NCI-H2196 treated with DMSO at 0.1 percent for 48 hours (cell line): ENCODE data around the gene RAVER2.
"Not testable (repeated sequence)": the region's sequence is repeated elsewhere in the genome, so short reads cannot be mapped to it uniquely, and the experiment has no call there.

Experiments used
- DNase-seq: peaks from one replicate; lab custom pipeline; 2025; ENCODE audit not compliant: unreplicated experiment; lab: John Stamatoyannopoulos, UW

The RAVER2 gene

DNA sequence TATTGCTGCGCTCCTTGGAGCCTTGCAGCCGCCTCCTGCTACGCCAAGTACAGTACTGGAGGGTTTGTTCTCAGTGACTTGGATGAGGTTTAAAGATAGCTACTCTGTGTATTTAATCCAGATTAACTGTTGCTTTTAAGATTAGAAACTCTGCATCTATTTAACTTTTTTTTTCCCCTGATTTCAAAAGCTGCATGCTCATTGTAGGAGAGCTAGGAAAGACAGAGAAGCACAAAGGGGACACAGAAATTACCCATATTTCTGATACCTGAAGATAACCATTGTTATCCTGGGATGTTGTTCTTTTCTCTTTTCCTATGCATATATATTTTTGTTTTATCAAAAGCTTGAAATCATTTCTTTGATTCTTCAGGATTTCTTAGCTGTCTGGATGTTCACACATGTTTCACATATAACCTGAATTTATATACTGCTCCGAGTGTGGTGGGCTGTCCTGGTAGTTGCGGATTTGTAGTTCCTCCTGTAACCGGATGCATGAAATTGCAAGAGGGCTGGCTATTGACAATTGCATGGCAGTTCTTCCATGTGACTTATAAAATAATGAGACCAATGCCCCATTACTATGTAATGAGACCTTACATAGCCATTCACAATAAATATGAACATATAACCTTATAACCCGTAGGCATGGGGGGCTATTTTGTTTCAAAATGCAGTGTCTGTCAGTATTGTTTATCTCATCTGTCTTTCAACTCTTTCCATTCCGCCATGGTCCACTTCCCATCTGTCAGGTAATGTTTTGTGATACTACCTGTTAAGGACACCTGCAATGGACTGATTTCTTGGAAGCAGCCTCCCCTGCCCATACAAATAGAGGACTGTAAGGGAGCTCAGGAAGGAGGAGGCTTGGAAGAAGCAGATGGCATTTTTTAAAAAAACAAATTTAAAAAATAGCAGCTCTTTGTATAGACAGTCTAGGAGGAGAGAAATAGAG, 1.4 kb downstream of the RAVER2 start:
- no peak for DNase-seq

DNA sequence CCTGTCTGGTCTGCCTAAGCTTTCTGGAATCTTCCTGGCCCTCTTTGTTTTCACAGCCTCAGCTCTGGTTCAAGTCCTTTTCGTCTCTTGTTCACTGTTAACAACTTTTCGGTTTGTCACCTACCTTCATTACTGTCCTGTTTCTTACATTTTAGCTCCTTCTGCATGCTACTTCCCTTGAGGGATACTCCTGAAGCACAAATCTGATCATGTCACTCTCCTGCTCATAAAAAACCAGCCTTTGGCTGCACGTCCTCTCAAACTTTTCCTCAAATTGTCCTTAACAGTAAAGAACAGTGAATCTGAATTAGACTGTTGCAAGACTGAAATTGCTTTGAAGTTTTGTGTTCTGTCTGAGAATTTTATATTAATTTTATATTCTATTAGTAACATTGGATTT, 3.3 kb downstream of the RAVER2 start:
- DNase-seq: no peak

DNA sequence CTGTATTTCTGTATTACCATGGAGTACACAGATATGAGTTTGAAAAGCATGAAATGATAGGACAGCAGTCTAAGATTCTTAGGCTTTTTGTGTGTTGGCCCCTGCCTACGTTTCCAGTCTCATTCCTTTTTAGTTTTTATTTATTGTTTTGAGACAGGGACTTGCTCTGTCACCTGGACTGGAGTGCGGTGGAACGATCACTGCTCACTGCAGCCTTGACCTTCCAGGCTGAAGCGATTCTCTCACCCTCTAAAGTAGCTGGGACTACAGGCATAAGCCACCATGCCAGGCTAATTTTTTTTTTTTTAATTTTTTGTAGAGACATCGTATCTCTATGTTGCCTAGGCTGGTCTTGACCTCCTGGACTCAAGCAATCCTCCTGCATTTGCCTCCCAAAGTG, 3.8 kb downstream of the RAVER2 start:
- DNase-seq: no peak

DNA sequence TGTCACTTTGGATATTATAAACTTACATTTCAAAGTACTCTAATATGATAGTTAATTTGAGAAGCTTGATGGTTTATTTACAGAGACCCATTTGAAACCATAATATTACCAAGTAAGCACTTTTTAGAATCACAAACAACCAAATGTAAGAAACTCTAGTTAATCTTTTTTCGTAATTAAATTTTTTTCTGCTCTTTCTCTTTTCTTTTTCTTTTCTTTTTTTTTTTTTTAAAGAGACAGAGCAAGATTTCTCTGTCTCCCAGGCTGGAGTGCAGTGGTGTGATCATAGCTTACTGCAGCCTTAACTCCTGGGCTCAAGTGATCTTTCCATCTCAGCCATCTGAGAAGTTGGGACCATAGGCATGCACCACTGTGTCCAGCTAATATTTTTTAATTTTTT, 5.2 kb downstream of the RAVER2 start:
- no peak for DNase-seq

DNA sequence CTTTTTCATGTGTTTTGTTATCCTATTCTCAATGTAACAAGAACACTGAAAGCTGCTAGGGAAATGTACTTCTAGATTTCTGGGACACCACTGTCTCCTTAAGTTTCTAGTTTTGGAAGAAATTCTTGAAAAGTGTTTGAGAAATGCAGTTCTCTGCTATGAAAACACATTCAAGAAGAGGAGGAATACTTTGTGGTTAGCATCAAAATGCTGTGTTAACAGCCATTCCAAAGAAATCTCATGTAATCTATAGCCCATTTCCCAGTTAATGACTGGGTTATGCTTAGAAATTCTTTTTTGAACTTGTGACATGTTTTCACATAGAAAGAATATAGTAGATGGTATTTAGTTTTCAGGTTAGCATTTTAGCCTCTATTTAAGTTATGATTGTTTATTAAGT, 6.0 kb downstream of the RAVER2 start:
- no peak for DNase-seq

DNA sequence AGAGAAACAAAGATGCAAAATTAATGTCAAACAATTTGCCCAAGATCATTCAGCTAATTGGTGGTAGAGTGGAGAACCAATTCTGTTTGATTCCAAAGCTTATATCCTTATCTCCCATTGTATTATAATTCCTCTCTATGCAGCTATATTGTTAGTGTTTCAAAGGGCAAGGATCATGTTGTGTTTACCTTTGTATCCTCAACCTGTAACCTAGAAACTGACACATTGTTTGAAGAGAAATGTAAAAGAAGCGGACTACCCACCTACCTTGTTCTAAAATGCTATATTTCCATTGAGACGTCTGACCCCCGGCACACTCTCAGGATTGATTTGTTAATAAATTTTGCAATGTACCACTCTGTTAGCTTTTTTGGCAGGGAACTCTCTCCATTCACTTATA, 9.3 kb downstream of the RAVER2 start:
- no peak for DNase-seq

DNA sequence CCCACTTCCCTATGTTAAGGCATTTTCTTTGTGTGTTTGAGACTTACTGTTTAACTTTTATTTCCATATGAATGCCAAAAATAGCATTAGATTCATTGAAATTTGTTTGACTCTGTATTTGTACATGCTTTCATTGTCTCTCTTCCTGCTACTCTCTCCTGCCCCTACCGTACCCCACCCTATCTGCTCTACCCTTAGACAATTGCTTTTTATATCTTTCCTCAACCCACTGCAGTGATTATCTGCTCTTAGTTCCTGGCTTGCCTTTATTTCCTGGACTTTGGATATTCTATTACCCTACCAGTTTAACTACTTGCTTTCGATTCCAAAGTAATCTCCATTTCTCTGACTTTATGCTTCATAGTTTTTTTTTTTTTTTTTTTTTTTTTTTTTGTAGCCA, 10.5 kb downstream of the RAVER2 start:
- no peak for DNase-seq

DNA sequence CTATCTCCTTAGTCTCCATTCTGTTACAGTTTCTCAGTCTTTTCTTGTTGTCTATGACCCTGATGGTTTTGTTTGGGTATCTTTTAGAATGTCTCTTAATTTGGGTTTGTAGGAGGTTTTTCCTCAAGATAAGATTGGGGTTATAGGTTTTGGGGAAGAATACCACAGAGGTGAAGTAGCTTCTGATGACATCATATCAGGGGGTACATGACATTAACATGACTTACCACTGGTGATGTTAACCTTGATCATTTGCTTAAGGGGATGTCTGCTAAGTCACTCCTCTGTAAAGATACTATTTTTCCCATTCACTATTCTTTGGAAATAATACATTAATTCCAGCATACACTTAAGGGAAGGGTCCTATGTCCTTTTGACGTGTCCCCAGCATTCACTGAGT, 11.9 kb downstream of the RAVER2 start:
- no peak for DNase-seq

DNA sequence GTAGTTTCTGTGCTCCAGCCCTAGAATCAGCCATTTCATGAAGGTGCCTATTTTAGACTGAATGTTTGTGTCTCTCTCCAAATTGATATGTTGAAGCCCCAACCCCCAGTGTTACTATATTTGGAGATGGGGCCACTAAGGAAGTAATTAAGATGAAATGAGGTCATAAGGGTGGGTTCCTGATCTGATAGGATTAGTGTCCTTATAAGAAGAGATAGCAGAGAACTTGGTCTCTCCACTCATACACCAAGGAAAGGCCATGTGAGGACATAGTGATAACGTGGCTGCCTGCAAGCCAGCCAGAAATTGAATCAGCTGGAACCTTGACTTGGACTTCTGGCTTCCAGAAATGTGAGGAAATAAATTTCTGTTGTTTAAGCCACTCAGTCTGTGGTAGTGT, 12.3 kb downstream of the RAVER2 start:
- no peak for DNase-seq

DNA sequence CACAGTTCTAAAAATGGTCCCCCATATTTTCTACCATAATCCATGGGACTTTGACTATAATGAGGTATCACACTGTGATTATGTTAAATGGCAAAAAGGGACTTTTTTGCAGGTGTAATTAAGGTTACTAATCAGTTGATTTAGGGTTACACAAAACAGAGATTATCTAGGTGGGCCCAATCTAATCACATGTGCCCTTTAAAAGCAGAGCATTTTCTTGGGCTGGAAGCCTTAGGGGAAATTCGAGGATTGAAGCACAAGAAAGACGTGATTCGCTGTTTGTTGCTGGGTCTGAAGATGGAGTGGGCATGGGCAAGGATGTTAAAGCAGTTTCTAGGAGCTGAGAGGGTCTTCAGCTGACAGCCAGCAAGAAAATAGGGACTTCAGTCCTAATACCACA, 13.4 kb downstream of the RAVER2 start:
- DNase-seq: no peak

DNA sequence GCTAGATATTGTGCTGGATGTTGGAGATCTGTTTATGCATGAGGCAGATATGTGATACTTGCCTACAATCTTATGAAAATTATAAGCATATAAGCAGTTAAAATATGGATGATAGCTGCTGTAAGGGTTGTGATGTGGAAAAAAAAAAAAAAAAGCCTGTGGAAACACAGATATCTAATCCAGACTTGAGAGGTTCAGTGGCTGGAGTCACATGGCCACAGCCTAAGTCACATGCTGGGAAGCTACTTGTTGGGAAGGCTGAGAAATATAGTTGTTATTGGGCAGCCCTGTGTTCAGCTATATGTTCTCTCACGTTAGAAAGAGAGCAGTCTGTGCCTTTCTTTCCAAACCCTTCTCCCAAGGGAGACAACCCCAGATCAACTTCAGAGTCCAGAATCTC, 15.1 kb downstream of the RAVER2 start:
- no peak for DNase-seq

DNA sequence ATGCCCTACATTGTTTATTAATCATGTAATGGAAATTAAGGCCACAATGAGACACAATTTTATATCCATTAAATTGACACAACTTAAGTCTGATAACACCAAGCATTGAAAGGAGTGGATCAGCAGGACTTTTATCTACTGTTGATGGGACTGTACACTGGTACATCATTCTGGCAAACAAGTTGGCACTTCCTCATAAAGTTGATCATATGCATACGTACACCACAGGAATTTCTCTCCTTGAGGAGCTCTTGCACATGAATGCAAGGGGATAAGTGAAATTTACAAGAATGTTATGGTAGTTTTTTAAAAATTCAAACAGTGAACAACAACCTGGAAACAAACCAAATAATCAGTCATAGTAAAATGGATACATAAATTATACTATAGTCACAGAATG, 20.1 kb downstream of the RAVER2 start:
- no peak for DNase-seq

DNA sequence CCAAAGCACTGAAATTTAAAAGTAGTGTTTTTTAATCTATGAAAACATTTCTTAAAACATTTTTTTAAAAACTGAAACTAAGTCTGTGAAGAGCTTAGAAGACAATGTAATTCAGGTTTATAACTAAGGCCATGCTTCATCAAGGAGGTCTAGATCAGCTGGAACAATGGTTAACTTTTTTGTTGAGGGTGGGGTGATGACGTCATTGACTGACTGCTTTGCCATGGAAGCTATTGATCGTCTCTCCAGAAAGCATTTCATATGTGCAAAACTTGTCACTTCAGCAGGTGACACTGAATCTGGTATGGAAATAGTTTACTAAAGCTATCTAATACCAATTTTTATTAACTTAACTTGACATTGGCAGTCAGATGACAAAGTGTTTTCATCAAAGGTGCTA, 21.0 kb downstream of the RAVER2 start:
- DNase-seq: no peak

DNA sequence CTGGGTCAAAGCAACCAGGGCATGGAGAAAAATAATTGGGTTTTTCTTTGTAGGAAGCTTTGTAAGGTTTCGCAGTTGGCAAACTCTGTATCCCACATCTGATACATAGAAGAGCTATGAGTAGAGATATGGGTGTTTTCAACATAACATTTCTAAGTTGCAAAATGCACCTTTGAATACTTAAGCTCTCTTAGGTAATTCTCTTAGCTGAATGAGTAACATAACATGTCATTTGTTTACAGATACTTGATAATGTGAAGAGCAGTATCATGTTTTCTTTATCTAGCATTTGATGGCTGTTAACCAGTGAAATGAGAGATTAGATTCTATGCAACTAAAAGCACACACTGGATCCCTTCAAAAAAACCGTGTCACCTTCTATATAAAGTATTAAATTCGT, 21.6 kb downstream of the RAVER2 start:
- peak; percentile 14 for DNase-seq

DNA sequence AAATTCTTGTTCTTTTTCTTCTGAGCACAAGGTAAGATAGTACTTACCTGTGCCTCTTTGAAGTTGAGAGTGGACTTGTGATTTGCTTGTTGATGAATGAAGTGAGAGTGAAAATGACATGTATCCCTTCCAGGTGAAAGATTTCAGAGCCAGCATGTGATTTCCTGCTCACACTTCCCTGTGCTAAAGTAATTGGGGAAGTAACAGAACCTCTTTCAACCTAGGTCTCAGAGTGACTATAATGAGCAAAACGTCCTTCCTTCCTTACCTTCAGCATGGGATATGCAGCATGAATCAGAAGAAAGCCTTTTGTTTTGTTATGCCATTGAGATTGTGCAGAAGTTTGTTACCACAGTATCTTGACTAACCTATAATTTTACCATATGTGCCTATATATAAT, 24.6 kb downstream of the RAVER2 start:
- no peak for DNase-seq

DNA sequence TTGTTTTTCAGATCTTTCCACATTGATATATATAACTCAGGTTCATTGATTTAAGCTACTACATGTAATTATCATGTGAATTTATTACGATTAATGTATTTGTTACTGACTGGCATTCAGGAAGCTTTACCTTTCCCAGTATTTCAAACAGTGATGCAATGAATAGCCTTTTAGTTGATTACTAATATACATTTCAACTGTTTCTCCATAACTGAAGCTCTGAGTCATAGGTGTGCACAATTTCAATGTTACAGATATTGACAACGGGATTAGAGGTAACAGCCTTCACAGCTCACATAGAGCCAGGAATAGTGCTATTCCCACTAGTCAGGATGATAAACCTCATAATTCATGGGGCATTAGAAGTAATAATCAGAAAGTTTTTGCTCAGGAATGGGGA, 25.1 kb downstream of the RAVER2 start:
- no peak for DNase-seq

DNA sequence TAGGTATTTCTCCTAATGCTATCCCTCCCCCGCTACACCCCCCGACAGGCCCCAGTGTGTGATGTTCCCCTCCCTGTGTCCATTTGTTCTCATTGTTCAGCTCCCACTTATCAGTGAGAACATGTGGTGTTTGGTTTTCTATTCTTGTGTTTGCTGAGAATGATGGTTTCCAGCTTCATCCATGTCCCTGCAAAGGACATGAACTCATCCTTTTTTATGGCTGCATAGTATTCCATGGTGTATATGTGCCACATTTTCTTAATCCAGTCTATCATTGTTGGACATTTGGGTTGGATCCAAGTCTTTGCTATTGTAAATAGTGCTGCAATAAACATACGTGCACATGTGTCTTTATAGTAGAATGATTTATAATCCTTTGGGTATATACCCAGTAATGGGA, 28.4 kb downstream of the RAVER2 start:
- DNase-seq: not testable (repeated sequence)

DNA sequence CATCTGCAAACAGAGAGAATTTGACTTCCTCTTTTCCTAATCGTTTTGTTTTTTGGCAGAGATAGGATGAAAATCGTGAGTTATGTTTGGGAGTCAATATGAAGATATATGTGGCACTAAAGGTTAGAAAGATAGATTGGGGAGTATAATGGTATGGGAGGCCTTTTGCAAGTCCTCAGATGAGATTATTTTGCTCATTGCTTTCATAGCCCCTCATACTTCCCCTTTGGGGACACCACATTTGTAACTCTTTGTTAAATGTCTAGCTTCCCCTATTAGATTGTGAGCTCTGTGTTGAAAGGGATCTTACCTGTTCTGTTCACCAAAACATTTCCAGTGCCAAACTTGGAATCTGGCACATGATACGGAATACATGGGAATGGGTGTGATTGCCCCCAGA, 30.2 kb downstream of the RAVER2 start:
- no peak for DNase-seq

DNA sequence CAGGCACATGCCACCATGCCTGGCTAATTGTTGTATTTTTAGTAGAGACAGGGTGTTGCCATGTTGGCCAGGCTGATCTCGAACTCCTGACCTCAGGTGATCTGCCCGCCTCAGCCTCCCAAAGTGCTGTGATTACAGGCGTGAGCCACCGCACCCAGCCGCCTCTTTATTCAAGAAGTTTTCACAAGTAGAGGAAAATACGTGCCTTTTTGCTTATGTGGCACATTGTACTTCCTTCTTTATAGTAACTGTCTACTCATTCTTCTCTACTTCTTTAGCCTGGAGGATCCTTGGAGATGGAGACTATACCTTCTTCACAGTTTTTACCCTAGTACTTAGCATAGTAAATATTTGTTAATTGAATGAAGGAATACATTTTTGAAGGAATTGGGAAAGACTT, 37.2 kb downstream of the RAVER2 start:
- DNase-seq: not testable (repeated sequence)

DNA sequence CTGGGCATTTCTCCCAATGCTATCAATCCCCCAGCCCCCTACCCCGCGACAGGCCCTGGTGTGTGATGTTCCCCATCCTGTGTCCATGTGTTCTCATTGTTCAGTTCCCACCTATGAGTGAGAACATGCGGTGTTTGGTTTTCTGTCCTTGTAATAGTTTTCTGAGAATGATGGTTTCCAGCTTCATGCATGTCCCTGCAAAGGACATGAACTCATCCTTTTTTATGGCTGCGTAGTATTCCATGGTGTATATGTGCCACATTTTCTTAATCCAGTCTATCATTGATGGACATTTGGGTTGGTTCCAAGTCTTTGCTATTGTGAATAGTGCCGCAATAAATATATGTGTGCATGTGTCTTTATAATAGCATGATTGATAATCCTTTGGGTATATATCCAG, 38.0 kb downstream of the RAVER2 start:
- not testable (repeated sequence) for DNase-seq

DNA sequence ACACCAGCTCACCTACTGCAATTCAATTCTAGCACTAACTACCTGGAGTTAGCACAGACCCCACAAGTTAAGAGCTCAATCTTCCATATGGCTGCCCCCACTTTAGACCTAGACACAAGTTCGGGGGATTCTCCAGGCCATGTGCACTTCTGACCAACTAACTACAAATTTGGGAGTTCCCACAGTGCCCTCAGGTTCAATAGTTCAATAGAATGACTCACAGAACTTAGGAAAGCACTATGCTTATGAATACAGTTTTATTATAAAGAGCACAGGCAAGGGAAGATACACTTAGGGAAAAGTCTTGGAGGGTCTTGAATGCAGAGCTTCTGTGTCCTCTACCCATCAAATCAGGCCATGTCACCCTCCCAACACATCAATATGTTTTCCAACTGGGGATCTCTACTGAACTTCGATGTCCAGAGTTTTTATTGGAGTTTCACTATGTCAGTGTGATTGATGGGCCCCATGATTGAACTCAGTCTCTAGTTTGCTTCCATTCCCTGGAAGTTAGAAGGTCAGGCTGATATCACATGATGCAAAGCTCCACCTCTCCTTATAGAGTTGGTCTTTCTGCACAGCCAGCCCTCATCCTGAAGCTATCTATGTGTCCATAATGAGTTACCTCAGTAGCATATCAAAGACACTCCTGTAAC, 46.1 kb downstream of the RAVER2 start:
- DNase-seq: no peak

DNA sequence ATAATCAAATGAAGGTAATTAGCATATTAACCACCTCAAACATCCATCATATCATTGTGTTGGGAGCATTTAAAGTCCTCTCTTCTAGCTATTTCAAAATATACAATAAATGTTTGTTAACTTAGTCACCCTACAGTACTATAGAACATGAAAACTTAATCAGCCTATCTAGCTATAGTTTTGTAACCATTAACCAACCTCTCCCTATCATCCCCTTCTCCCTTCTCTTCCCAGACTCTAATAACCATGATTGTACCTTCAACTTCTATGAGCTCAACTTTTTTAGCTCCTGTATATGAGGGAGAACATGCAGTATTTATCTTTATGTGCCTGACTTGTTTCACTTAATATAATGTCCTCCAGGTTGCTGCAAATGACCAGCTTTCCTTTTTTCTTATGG, 54.0 kb downstream of the RAVER2 start:
- no peak for DNase-seq
